Measurements from ENCODE around the gene TSPAN13. TPM values are rescaled to one million over a fixed set of nuclear protein-coding genes. Genes with fewer than 3 reads are reported as not detected.

TSPAN13 gene
- total and polyA plus RNA-seq, 2 donors (not counting 1 experiment from before 2014, with no cell fraction given) = 23.0 to 26.2 TPM

DNA sequence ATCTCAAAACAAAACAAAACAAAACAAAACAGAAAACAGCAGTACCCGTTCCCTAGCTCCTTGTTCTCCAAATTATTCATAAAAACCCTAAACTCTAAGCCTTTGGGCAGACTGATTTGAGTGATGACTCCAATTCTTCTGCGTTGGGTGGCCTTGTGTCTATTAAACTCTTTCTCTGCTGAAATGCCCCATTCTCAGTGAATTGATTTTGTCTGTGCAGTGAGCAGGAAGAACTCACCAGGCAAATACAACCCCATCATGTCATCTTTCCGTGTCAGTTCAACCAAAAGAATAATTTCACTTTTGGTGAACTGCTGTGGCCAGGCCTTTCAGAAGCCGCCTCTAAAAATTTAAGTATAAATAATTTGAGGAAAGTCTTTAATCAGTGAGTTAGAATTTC lies 18.5 kb upstream of the TSPAN13 start:
- Mint-ChIP-seq H3K27ac (no peak overlapping the region), H3K4me1 (no peaks in the 10 kb centered on the region), H3K9me3 (ENCODE audit: insufficient read depth) (no peaks in the 10 kb centered on the region), H3K4me3 (no peak overlapping the region), H3K27me3 (no peaks in the 10 kb centered on the region)
- H3K27me3 ChIP-seq (replicated peaks in 1 of 4; ENCODE audit: control extremely low read depth in 1 of 4, control insufficient read depth in 3 of 4, insufficient read depth in 4 of 4, low read length in 3 of 4) = no peaks in the 10 kb centered on the region
- no peak for TF ChIP-seq EZH2 (IDR thresholded peaks at IDR 0.05; ENCODE audit: borderline replicate concordance, insufficient read depth, low read depth, low read length, poor library complexity, severe bottlenecking)
- TF ChIP-seq, protein P1, sequence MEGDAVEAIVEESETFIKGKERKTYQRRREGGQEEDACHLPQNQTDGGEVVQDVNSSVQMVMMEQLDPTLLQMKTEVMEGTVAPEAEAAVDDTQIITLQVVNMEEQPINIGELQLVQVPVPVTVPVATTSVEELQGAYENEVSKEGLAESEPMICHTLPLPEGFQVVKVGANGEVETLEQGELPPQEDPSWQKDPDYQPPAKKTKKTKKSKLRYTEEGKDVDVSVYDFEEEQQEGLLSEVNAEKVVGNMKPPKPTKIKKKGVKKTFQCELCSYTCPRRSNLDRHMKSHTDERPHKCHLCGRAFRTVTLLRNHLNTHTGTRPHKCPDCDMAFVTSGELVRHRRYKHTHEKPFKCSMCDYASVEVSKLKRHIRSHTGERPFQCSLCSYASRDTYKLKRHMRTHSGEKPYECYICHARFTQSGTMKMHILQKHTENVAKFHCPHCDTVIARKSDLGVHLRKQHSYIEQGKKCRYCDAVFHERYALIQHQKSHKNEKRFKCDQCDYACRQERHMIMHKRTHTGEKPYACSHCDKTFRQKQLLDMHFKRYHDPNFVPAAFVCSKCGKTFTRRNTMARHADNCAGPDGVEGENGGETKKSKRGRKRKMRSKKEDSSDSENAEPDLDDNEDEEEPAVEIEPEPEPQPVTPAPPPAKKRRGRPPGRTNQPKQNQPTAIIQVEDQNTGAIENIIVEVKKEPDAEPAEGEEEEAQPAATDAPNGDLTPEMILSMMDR (IDR thresholded peaks at IDR 0.05) = no peak
- ChIA-PET POLR2A (no interaction called here), CTCF (no interaction called here)
- H3K4me3 ChIP-seq (ENCODE audit: control extremely low read depth in 1 of 5, extremely low read depth in 1 of 5, insufficient read depth in 1 of 5, low read depth in 2 of 5, low read length in 4 of 5) = no peak overlapping the region
- no peaks in the 10 kb centered on the region for H3K36me3 ChIP-seq (replicated peaks in 1 of 2; ENCODE audit: control extremely low read depth in 1 of 2, control insufficient read depth in 1 of 2, extremely low read depth in 1 of 2, insufficient read depth in 2 of 2, low read length in 1 of 2)
- no peaks in the 10 kb centered on the region for H3K79me2 ChIP-seq (ENCODE audit: control insufficient read depth, insufficient read depth, low read length)
- DNase-seq (no peak), ATAC-seq (ENCODE audit: low read depth) (no peak)
- no peak overlapping the region for H3K9ac ChIP-seq (ENCODE audit: low read length)
- H3K27ac ChIP-seq (ENCODE audit: low read length in 2 of 2) = no peak overlapping the region
- no peaks in the 10 kb centered on the region for H4K20me1 ChIP-seq (ENCODE audit: control insufficient read depth, insufficient read depth, low read length, poor library complexity, severe bottlenecking)
- H3K9me3 ChIP-seq (ENCODE audit: control extremely low read depth in 1 of 3, control insufficient read depth in 2 of 3, insufficient read depth in 1 of 3, low read length in 2 of 3) = peaks cover 0 to 3% (median 0%) of the 10 kb centered on the region in 3 donors
- H2AFZ ChIP-seq (ENCODE audit: insufficient read depth, low read depth, low read length, poor library complexity, severe bottlenecking) = no peak overlapping the region
- H3K4me2 ChIP-seq (replicated peaks; ENCODE audit: low read depth, low read length, poor library complexity, severe bottlenecking) = no peak overlapping the region
- 67% methylated on average over 1 of the region's 4 CpGs for WGBS (ENCODE audit: insufficient coverage)
- intact Hi-C loops (cut with micrococcal nuclease) = no loop called here
- no peaks in the 10 kb centered on the region for H3K4me1 ChIP-seq (ENCODE audit: control insufficient read depth in 2 of 2, insufficient read depth in 2 of 2, low read length in 2 of 2)

DNA sequence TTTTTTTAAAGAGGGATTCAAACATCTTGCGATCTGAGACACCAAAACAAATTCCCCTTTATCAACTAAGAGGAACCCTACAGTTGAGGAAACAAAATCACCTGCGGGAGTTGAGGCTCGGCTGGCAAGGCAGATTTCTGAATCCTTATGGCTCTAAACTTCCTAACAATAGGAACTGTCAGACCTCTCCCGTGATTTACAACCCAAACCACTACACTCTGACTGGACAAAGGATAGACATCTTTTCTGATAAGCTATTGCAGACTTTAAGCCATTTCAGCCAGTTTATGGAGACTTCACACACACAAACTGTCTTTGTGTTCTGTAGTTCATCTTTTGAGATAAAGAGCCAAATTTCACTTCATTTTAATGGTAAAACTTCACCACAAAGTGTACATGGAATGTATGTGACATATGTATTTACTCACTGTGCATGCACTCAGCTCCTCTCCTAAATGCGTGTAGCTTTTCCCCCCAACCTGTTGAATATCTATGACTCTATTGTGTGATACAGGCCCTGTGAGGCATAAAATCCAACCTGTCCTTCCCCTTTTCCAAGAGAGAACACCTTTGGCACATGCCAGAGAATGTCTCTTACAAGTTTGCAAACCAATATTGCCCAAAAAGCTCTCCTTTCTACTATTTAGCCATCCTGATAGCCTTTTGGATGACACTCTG lies 15.4 kb upstream of the TSPAN13 start:
- Mint-ChIP-seq H3K9me3 (ENCODE audit: insufficient read depth) (no peaks in the 10 kb centered on the region), H3K27ac (no peak overlapping the region), H3K4me1 (no peaks in the 10 kb centered on the region), H3K27me3 (no peaks in the 10 kb centered on the region), H3K4me3 (no peak overlapping the region)
- ChIA-PET CTCF (no interaction called here), POLR2A (no interaction called here)
- H4K20me1 ChIP-seq (ENCODE audit: control insufficient read depth, insufficient read depth, low read length, poor library complexity, severe bottlenecking) = no peaks in the 10 kb centered on the region
- H3K4me2 ChIP-seq (replicated peaks; ENCODE audit: low read depth, low read length, poor library complexity, severe bottlenecking) = no peak overlapping the region
- H3K9me3 ChIP-seq (ENCODE audit: control extremely low read depth in 1 of 3, control insufficient read depth in 2 of 3, insufficient read depth in 1 of 3, low read length in 2 of 3) = peaks cover 0 to 3% (median 0%) of the 10 kb centered on the region in 3 donors
- H2AFZ ChIP-seq (ENCODE audit: insufficient read depth, low read depth, low read length, poor library complexity, severe bottlenecking) = no peak overlapping the region
- no peak overlapping the region for H3K27ac ChIP-seq (ENCODE audit: low read length in 2 of 2)
- WGBS (ENCODE audit: insufficient coverage) = 98% methylated on average over 4 of the region's 5 CpGs
- no peaks in the 10 kb centered on the region for H3K4me1 ChIP-seq (ENCODE audit: control insufficient read depth in 2 of 2, insufficient read depth in 2 of 2, low read length in 2 of 2)
- intact Hi-C loops (cut with micrococcal nuclease) = no loop called here
- no peaks in the 10 kb centered on the region for H3K27me3 ChIP-seq (replicated peaks in 1 of 4; ENCODE audit: control extremely low read depth in 1 of 4, control insufficient read depth in 3 of 4, insufficient read depth in 4 of 4, low read length in 3 of 4)
- H3K36me3 ChIP-seq (replicated peaks in 1 of 2; ENCODE audit: control extremely low read depth in 1 of 2, control insufficient read depth in 1 of 2, extremely low read depth in 1 of 2, insufficient read depth in 2 of 2, low read length in 1 of 2) = no peaks in the 10 kb centered on the region
- ATAC-seq (ENCODE audit: low read depth) (no peak), DNase-seq (no peak)
- no peak overlapping the region for H3K9ac ChIP-seq (ENCODE audit: low read length)
- TF ChIP-seq, protein P1 (IDR thresholded peaks at IDR 0.05) = no peak
- TF ChIP-seq EZH2 (IDR thresholded peaks at IDR 0.05; ENCODE audit: borderline replicate concordance, insufficient read depth, low read depth, low read length, poor library complexity, severe bottlenecking) = no peak
- H3K4me3 ChIP-seq (ENCODE audit: control extremely low read depth in 1 of 5, extremely low read depth in 1 of 5, insufficient read depth in 1 of 5, low read depth in 2 of 5, low read length in 4 of 5) = no peak overlapping the region
- no peaks in the 10 kb centered on the region for H3K79me2 ChIP-seq (ENCODE audit: control insufficient read depth, insufficient read depth, low read length)

Data from B cell (primary cell).